HepG2 (cell line): ENCODE results near the gene MARCHF4.

Experiments
- PITX1 ChIP-seq: sonication (generic); formaldehyde crosslinking; IDR thresholded peaks from 2 replicates; pipeline ENCODE4 v1.5.1; 2020; ENCODE audit warnings: mild to moderate bottlenecking, missing genetic modification reagents
- ZNF792 ChIP-seq: IDR thresholded peaks from 2 replicates; pipeline ENCODE4 v1.6.1; 2016
- ZNF878 ChIP-seq: sonication (generic); formaldehyde crosslinking; IDR thresholded peaks from 2 replicates; pipeline ENCODE4 v1.8.1; 2023; ENCODE audit warnings: mild to moderate bottlenecking, missing genetic modification reagents, moderate library complexity

DNA sequence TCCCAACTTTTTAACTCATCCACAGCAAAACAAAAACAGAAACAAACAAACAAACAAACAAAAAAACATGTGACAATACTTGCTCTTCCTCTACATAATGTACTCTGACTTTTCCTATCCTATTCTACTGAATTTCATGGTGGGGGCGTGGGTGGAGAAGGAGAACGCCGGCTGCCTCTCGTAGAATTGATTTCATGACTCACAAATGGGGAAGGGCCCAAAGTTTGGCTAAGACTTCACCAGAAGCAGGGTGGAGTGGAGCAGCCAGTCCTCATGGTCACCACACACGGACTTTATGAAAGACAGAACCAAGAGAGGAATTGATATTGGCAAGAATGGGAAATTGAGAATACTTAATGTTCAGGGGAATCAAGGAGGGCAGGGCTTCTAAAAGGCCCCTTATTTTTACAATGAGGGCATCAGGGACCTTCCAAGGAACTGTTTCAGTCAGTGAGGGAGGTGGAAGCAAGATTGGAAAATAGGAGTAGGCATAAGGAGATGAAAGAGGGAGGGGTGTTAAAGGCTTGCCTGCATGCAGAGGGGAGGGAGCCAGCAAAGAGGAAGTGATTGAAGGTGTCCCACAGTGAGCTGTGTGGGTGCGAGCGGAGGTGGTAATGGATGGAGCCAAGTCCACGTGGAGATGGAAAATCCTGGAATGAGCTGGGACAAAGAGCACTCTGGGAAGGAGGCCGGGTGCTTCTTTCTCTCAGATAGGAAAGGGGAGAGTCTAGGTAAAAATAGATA, 27.9 kb downstream of the MARCHF4 start:
- TF ChIP-seq PITX1 (CRISPR knock-in tag) (no peak), ZNF792 (CRISPR knock-in tag) (no peak), ZNF878 (no peak)
